HG02885 (cell line): ENCODE measurements around the gene CMPK2.
"Not testable (repeated sequence)": the region's sequence is repeated elsewhere in the genome, so short reads cannot be mapped to it uniquely, and the experiment has no call there.

Experiments
- ATAC-seq: cut with Tn5 transposase; IDR thresholded peaks from one replicate; pipeline ENCODE4 v1.9.1; 2021; ENCODE audit warnings: mild to moderate bottlenecking; ENCODE audit not compliant: unreplicated experiment, poor library complexity

The CMPK2 gene, protein sequence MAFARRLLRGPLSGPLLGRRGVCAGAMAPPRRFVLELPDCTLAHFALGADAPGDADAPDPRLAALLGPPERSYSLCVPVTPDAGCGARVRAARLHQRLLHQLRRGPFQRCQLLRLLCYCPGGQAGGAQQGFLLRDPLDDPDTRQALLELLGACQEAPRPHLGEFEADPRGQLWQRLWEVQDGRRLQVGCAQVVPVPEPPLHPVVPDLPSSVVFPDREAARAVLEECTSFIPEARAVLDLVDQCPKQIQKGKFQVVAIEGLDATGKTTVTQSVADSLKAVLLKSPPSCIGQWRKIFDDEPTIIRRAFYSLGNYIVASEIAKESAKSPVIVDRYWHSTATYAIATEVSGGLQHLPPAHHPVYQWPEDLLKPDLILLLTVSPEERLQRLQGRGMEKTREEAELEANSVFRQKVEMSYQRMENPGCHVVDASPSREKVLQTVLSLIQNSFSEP

DNA sequence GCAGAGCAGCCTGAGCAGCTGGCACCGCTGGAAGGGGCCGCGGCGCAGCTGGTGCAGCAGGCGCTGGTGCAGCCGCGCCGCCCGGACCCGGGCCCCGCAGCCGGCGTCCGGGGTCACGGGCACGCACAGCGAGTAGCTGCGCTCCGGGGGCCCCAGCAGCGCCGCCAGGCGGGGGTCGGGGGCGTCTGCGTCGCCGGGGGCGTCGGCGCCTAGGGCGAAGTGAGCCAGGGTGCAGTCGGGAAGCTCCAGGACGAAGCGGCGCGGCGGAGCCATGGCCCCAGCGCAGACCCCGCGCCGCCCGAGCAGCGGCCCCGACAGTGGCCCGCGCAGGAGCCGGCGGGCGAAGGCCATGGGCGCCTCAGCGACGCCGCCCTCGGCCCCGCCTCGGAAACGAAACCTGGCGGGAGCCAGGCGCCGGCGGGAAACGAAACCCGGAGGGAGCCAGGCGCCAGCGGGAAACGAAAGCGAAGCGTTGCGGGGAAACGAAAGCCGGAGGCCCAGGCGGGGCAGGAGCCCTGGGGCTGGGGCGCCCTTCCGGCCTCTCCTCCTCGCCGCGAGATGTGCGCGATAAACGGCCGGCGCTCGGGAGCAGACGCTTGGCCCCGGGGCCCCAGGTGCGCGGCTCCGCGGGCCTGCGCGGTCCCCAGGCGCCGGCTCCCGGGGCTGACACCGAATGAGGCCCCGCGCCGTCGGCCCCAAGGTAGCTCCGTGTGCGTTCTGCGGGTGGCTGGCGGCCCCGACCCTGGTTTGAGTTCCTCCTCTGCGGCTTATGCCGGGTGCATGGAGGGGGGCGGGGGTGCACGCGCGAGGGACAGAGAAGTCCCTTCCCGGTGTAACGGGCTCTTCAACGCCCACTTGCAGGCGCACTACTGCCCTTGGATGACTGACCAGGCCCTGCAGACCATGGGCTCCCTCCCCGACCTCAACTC is at the start of gene CMPK2:
Gene CMPK2 (minus strand): TSS at position 562 of the 929 bp plus-strand sequence. CDS start 211 bp downstream, at position 351.
- ATAC-seq = peak; percentile 77

DNA sequence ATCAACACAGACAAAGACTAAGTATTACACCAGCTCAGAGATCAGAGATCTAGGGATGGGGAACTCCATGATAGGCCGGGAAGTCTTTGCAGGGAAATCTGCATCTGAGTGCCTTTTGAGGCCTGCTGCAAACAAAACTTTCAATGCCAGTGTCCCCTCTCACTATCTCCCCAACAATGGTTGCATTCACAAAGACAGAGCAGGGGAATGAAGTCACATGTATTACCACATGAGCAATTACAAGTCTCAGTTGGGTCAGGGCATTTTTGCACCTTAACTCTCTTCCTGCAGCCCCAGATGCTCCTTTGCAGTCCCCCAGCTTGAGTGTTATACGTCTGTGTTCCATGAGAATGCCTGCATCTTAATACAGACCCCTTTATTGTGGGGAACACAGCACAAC is 49.7 kb upstream of the CMPK2 start:
- ATAC-seq = no peak

DNA sequence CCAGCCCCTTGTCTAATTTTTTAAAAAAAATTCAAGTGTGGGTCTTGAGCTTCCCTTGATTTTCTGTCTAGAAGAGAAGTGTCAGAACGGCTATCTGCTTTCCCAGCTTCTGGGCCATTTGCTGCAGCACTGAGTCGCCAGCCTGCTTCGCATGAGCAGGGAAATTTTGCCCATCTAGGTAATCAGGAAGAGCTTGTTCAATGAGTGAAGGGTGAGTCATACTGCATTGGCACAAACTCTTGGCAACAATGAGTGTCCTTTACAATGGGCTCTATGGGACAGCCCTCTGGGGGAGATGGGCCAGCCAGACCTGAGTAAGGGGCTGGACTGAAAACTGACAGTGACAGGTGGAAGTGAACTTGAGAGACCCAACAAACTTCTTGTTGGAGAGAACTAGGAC is 49.1 kb upstream of the CMPK2 start:
- ATAC-seq = no peak

DNA sequence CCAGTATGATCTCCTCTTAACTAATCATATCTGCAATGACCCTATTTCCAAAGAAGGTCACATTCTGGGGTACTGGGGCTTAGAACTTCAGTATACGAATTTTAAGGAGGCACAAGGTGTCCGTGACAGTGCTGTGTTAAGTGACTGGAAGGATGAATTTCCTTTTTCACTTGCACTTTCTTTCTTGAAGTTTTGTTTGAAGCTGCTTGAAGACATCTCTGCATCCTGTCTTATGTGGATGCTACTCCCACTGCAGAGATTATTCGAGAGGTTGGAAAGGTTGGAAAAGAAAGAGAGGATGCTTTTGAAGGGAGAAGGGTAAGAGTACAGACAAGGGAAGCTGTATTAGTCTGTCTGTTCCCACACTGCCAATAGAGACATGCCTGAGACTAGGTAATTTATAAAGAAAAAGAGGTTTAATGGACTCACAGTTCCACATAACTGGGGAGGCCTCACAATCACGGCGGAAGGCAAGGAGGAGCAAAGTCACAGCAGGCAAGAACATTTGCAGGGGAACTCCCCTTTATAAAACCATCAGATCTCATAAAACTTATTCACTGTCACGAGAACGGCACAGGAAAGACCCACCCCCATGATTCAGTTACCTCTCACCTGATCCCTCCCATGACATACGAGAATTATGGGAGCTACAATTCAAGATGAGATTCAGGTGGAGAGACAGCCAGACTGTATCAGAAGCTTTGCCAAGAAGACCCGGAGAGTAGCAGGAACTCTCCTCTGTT is 47.9 kb upstream of the CMPK2 start:
- ATAC-seq = no peak

DNA sequence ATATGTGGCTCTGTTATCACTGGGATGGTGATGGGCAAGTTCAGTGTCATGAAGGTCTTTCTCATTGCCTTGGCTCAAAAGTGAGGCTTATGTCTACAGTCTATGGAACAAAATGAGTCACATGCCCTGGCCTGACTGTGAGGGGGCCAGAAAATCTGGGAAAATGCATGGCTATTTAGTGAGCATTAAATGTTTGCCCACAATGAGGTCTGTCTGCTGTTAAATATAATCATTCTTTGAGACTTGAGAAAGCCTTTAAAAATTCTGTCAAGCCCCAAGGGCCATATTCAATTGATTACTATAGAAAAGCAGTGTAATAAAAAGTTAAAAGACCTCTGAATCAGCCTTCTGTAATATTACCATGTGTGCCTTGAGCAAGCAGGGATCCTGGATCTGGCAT is 46.0 kb upstream of the CMPK2 start:
- no peak for ATAC-seq

DNA sequence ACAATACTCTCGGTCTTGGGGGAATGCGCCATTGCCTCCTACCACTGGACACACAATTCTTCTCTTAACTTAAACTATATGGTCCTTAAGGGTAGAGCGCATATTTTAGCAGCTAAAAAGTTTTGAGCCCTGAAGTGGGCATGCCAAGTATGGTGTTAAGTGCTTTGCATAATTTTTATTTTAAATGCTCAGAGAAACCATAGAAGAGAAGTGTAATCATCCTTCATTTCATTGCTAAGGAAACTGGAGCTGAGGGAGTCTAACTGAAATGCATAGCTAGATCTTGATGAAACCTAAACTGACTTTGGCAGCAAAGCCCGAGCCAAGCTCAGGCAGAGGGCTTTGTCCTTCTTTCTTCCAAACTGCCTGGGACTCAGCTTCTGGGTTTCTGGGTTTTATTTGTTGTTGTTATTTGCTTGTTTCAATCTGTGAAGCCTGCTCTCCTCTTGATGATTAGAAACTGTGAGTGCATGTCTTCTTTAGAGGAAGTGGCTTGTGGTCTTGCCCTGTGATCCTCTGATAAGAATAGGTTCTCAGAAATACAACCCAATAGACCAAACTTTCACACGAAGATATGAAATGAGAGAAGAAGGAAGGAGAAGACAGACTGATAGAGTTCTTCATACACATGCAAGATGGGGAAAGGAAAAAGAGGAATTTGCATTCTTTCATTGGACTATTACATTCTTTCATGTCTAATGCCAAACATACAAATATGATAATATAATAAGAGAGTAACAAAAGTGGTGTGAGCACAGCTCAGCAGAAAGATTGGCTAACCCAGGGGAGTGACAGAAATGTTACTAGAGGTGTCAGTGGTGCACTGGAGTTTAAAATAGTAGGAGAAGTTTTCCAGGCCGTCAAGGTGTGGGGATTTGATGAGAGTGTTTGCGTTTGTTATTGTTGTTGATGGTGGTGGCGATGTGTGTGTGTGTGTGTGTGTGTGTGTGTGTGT is 44.0 kb upstream of the CMPK2 start:
- peak; percentile 99 for ATAC-seq

DNA sequence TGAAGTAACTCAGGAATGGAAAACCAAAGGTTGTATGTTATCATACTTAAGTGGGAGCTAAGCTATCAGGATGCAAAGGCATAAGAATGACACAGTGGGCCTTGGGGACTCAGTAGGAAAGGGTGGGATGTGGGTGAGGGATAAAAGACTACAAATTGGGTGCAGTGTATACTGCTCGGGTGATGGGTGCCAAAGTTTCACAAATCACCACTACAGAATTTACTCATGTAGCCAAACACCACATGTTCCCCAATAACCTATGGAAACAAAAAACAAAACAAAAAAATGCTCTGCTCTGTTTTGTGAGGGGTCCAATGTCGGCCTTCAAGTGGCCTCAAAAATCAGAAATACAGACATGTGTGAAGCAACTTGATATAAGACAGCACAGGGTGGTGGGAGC is 42.6 kb upstream of the CMPK2 start:
- ATAC-seq = no peak

DNA sequence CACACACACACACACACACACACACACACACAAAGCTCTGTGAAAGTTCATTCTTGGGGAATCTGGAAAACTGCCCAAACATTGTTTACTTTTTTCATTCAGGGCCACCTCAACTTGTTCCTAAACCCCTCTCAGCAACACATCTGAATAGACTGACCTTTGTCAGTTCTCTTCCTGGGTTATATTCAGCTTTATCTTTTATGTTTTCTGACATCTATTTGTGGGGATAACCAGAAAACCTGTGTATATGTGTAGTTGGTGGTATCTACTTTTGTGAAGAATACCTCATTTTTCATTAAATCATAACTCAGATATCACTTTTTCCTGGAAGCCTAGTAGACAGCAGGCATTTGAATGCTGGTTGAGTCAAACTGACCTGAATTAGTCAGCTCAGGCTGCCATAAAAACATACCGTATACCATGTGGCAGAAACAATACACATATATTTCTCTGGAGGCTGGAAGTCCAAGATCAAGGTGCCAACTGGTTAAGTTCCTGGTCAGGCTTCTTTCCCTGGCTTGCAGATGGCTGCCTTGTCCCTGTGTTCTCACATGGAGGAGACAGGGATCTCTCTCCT is 40.5 kb upstream of the CMPK2 start:
- no peak for ATAC-seq

DNA sequence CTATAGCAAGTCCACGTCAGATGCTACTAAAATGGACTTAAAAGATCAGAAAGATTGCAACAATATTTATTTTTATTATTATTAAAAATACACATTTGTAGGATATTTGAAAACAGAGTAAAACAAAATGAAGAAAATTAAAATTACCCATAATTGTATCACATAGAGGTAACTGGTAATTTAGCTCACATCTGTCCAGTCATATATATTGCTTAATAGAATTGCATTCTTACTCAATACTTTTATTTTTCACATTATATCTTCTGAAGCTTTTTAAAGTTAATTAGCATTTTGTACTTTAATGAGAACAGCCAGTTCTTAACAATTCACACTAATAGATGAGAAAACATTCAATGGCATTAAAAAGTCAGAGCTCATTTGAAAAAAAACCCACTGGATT is 40.0 kb upstream of the CMPK2 start:
- no peak for ATAC-seq

DNA sequence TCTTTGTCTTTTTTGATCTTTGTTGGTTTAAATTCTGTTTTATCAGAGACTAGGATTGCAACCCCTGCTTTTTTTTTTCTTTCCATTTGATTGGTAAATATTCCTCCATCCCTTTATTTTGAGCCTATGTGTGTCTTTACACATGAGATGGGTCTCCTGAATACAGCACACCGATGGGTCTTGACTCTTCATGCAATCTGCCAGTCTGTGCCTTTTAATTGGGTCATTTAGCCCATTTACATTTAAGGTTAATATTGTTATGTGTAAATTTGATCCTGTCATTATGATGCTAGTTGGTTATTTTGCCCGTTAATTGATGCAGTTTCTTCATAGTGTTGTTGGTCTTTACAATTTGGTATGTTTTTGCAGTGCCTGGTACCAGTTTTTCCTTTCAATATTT is 36.9 kb upstream of the CMPK2 start:
- ATAC-seq = not testable (repeated sequence)

DNA sequence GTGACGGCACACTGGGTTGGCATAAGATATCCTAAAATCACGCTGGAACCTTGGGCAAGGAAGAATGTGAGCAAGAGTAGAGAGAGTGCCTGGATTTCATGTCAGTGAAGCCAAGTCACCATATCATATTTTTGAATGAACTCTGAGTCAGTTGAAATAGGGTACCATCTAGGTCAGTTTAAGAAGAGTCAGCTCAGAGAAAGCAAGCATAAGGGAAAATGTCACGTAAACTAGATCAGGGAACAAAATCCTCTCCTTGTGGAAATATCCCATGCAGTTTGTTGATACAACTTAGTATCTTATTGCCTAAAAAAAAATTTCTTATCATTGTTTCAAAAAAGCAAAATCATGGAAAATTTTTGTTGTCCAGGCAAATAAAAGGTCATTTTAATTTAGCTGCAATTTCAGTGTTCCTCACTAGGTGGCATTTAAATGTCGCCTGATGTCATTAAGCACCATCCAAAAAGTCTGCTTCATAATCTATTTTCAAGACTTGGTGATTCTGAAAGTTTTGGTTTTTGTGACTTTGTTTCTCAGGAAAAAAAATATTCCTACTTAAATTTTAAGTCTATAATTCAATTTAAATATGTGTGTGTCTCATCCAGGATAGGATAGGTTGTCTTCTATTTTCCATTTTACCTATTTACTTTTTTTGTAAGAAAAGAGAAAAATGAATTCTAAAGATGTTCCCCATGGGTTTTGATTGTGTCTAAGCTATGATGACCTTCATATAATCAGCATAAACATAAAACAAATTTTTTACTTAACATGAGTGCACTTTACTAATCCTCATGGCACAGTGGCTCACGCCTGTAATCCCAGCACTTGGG is 31.4 kb upstream of the CMPK2 start:
- peak; percentile 58 for ATAC-seq

DNA sequence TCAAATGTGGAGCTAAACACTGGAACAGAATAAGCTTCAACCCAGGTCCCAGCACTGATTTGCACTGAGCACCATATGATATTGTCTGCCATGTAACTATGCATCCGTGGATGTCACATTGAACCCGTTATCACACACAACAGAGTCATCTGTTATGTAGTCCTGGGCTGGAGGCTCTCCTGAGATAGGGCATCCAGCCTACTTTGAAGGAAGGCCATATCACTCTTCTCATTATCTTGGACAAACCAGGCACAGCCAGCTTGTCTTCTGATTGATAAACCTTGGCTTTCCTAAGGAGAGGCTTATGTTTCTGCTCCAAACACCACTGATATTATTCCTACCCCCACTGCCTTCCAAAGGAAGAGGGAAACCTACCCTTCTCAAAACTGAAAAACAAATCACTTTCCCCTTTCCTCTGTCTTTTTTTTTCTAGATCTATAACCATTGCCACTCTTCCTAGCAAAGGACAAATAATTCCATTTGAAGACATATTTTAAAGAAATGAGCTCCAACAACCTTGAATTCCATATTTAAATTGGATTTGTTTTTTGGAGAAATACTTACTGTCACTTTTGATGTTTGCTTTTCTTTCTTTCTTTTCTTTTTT is 28.3 kb upstream of the CMPK2 start:
- ATAC-seq = no peak

DNA sequence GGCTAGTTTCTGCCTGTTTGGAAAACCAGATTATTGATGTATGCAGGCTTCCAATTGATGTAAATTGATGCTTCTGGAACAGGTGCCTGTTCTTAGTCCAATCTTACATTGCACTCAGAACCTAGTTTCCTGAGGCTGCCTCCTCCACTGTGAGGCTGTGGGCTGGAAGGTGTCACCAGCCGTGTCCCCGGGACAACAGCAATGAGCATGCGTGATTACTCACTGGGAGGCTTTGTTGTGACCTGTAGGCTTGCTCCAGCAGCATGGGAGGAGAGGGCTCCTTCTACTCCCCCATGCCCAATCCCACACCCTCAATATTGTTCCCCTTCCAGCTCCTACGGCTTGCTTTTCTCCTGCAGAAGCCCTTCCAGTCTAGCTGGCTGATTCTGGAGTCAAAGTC is 23.0 kb upstream of the CMPK2 start:
- no peak for ATAC-seq

DNA sequence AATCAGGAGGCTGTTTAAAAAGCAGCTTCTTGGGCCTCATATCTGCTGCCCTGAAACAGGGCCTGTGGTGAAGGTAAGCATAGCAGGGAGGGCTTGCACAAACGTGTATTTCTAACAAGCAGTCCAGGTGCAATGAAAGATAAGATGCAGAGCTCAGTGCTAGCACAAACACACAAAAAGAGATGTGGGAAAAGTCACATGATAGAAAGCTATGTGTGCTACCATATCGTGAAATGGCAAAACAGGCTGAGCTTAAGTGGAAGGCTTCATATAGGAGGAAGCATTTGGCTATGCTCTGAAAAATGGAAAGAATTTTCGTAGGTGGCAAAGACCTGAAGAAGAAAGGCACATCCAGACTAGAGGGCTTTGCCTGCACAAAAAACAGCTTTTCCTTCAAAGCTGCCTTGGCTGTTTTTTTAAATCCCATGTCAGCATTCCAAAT is 22.1 kb upstream of the CMPK2 start:
- ATAC-seq = no peak

DNA sequence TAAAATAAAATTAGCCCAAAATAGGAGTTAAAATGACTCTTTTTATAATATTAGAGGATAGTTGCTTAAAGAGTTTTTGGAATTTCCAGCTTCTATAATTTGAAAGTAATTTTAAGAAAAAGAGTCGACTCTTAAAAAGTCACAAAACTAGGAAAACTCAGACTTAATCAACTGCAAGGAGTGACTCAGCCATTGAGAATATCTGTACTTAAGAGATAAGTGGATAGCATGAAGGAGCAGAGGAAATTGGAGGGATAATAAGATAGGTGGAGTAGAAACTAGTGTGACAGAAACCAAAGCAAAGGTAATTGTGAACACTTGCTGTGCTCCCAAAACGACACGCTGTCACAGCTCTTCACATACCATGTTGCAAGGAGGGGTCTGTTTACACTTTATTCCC is 20.3 kb upstream of the CMPK2 start:
- ATAC-seq = no peak

DNA sequence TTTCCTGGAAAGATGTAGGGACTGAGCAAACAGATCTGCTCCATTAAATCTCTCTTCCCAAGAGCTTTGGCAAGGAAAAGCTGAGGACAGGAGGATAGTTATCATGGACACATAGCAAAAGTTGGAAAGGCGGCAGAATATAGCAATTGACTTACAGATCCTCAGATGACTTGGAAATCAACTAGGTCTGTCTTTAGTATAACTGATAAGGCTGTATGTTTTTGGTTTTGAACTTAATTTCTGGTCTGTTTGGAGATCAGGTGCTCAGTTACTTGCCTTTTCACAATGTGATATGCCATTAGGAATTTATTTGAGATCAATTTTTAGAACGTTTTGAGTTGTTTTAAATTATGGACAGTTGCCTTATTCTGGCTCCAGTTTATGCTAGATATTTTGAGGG is 19.8 kb upstream of the CMPK2 start:
- no peak for ATAC-seq

DNA sequence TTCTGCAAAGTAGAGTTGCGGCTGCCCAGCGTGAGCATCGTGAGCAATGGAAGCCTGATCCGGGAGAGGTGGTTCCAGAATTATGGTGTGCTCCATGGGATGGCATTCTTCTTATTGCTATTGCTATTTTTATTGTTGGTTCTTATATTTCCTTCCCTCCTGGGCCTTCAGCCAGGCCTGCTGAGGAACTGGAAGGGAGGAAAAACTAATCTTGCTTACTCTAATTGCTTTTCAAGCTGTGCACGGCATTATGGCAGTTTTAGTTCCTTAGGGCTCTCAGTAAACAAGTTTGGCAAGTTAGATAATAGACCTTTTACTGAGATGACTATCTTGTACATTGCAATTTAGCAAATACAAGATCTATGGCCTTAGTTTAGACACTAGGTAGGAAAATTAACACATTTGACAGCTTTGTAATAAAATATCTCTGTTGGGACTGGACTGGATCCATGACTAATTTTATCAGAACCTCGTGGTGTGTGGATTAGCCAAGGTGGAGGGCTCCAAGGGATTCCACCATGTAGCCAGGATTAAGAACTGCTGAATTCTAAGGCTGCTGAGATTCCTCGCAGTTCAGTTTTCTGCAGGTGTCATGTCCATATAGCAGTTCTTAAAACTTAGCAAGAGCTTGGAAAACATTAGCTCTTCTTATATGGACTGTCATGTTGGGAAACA is 17.9 kb upstream of the CMPK2 start:
- no peak for ATAC-seq
